Gastroesophageal sphincter (tissue), 4 donors: ENCODE results near the gene PDXP. TPM values are rescaled to one million over a fixed set of nuclear protein-coding genes. Genes with fewer than 3 reads are reported as not detected.

ENCODE experiments used
- ATAC-seq: fragments of 150-250 bp; one replicate; pipeline ENCODE4 v1.9.1; 2016; ENCODE audit warnings: mild to moderate bottlenecking, moderate library complexity
- H3K27ac ChIP-seq, 4 donors: fragments of 200-600 bp; sonication (generic) in 3 of 4; 1 replicate in 3 of 4; 2 replicates in 1 of 4; pipeline ENCODE4 v1.5.1; 2016 to 2019
- H3K27me3 ChIP-seq: fragments of 200-600 bp; sonication (generic); one replicate; pipeline ENCODE4 v1.5.1; 2019
- H3K36me3 ChIP-seq, 2 donors: fragments of 200-600 bp; sonication (generic); one replicate each; pipeline ENCODE4 v1.5.1; 2019; ENCODE audit warnings: control low read depth in 1 of 2
- H3K4me1 ChIP-seq, 3 donors: fragments of 200-600 bp; sonication (generic); 1 replicate in 2 of 3; 2 replicates in 1 of 3; pipeline ENCODE4 v1.5.1; 2016 to 2019; ENCODE audit warnings: control low read depth in 2 of 3
- H3K4me3 ChIP-seq, 2 donors: fragments of 200-600 bp; sonication (generic); one replicate each; pipeline ENCODE4 v1.5.1; 2019; ENCODE audit warnings: mild to moderate bottlenecking in 1 of 2, moderate library complexity in 1 of 2
- H3K9me3 ChIP-seq, 3 donors: fragments of 200-600 bp; sonication (generic); one replicate each; pipeline ENCODE4 v1.5.1; 2017 to 2019; ENCODE audit warnings: control low read depth in 2 of 3
- EP300 ChIP-seq: sonication (generic); formaldehyde crosslinking; IDR thresholded peaks from one replicate; pipeline ENCODE4 v1.6.1; 2017; ENCODE audit warnings: antibody characterized with exemption, mild to moderate bottlenecking
- POLR2A ChIP-seq, 2 donors: fragments of 450-650 bp; IDR thresholded peaks; one replicate each; pipeline ENCODE4 v1.6.1; 2017; ENCODE audit warnings: antibody characterized with exemption in 2 of 2, mild to moderate bottlenecking in 2 of 2, moderate library complexity in 1 of 2
- POLR2AphosphoS5 ChIP-seq: sonication (generic); formaldehyde crosslinking; IDR thresholded peaks from one replicate; pipeline ENCODE4 v1.6.1; 2017; ENCODE audit warnings: antibody characterized with exemption
- WGBS, 2 donors: methylation state at CpG; one replicate each; pipeline ENCODE4 v1.1.5; 2018; ENCODE audit warnings: low coverage in 1 of 2; 5-methylcytosine and 5-hydroxymethylcytosine counted together
- small RNA-seq, 4 donors: library from RNA; depleted of rRNA; stranded (forward); fragments of <200 nt; gene quantifications; one replicate each; pipeline ENCODE3, GENCODE V24; 2016
- total RNA-seq, 4 donors: library from RNA; depleted of rRNA; stranded (reverse); fragments of >200 nt; gene quantifications; one replicate each; pipeline ENCODE4 v1.1.0, GENCODE V29; 2016
- TF ChIP-seq, protein P1 (sequence below), 4 experiments: fragments of 200-600 bp in 2 of 4; fragments of 450-650 bp in 2 of 4; sonication (generic) in 1 of 4; IDR thresholded peaks; one replicate each; pipeline ENCODE4 v1.5.1; 2017 to 2019; ENCODE audit warnings: antibody characterized with exemption in 4 of 4, mild to moderate bottlenecking in 2 of 4, moderate library complexity in 2 of 4

The PDXP gene
- total RNA-seq, 4 donors from 2014 or later = 9.2 to 19.3 (median 17.2) TPM

GRCh38 chr22:37714634-37715033 lies 56.1 kb downstream of the PDXP start:
- Histone ChIP-seq H3K4me3 (no peak overlapping the region), H3K27ac (no peak overlapping the region), H3K9me3 (no peaks in the 10 kb centered on the region), H3K4me1 (no peaks in the 10 kb centered on the region), H3K27me3 (no peaks in the 10 kb centered on the region), H3K36me3 (no peaks in the 10 kb centered on the region)
- TF ChIP-seq EP300 (no peak), POLR2A (IDR thresholded peaks at IDR 0.05) (no peak), POLR2AphosphoS5 (no peak)
- TF ChIP-seq, protein P1, sequence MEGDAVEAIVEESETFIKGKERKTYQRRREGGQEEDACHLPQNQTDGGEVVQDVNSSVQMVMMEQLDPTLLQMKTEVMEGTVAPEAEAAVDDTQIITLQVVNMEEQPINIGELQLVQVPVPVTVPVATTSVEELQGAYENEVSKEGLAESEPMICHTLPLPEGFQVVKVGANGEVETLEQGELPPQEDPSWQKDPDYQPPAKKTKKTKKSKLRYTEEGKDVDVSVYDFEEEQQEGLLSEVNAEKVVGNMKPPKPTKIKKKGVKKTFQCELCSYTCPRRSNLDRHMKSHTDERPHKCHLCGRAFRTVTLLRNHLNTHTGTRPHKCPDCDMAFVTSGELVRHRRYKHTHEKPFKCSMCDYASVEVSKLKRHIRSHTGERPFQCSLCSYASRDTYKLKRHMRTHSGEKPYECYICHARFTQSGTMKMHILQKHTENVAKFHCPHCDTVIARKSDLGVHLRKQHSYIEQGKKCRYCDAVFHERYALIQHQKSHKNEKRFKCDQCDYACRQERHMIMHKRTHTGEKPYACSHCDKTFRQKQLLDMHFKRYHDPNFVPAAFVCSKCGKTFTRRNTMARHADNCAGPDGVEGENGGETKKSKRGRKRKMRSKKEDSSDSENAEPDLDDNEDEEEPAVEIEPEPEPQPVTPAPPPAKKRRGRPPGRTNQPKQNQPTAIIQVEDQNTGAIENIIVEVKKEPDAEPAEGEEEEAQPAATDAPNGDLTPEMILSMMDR (IDR thresholded peaks at IDR 0.05) = no peak
- WGBS, 2 donors = 94 to 100% methylated on average over 1 to 2 of the region's 2 CpGs
- no peak for ATAC-seq

DNA sequence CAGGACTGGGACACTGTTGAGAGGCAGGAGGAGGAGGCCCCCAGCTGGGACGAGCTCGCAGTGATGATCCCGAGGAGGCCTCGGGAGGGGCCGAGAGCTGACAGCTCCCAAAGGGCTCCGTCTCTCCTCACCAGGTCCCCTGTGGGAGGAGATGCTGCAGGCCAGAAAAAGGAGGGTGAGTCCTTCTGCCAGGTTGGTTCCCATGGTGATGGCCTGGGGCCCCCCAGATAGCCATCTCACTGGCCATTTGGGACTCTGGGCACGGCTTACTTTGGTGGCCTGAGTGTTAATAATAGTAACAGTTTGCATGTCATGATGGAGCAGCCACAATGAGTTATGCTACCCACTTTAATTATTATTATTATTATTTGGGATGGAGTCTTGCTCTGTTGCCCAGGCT lies 57.2 kb downstream of the PDXP start:
- whole genome bisulfite sequencing, 2 donors = 70% methylated on average over 1 of the region's 7 CpGs; no CpG with 5 or more reads in 1 of the 2 donors
- H3K36me3 ChIP-seq = no peaks in the 10 kb centered on the region
- H3K27me3 ChIP-seq = no peaks in the 10 kb centered on the region
- H3K9me3 ChIP-seq = no peaks in the 10 kb centered on the region
- no peaks in the 10 kb centered on the region for H3K4me1 ChIP-seq
- TF ChIP-seq EP300 (no peak), POLR2AphosphoS5 (no peak), POLR2A (IDR thresholded peaks at IDR 0.05) (no peak)
- TF ChIP-seq, protein P1 (IDR thresholded peaks at IDR 0.05) = no peak
- no peak for ATAC-seq
- no peak overlapping the region for H3K27ac ChIP-seq
- H3K4me3 ChIP-seq = no peak overlapping the region

Small RNA genes lying within 50 kb of the gene (small RNA-seq; reads per million reads assigned to genes)
- gene RN7SL385P = 0 to 0.18 (median 0) reads per million in 4 donors

Other genes starting within 250 kb of the PDXP start
- gene ELFN2, start 231.2 kb upstream of the PDXP start, total RNA-seq = under 1 TPM in 3 of 4 donors, not detected in 1; under 0.01 to 0.19 (median 0.16) TPM
- 10 to 100 TPM in 3 of 4 donors, 1 to 10 TPM in 1; 6.4 to 14.6 (median 12.1) TPM for gene MFNG, start 172.3 kb upstream of the PDXP start, total RNA-seq
- 10 to 100 TPM in 2 of 4 donors, 1 to 10 TPM in 2; 4.0 to 14.0 (median 9.9) TPM for gene CARD10, start 139.3 kb upstream of the PDXP start, total RNA-seq
- 10 to 100 TPM; 19.0 to 37.7 (median 27.4) TPM for gene CDC42EP1, start 98.2 kb upstream of the PDXP start, total RNA-seq
- not detected for gene LGALS2, start 78.6 kb upstream of the PDXP start, total RNA-seq
- gene GGA1, start 49.9 kb upstream of the PDXP start, total RNA-seq = 10 to 100 TPM; 37.8 to 46.5 (median 39.1) TPM
- gene SH3BP1, start 19.1 kb upstream of the PDXP start, total RNA-seq = 1 to 10 TPM; 2.9 to 4.9 (median 3.2) TPM
- gene LGALS1, start 16.9 kb downstream of the PDXP start, total RNA-seq = 1,000 to 10,000 TPM in 3 of 4 donors, 100 to 1,000 TPM in 1; 747 to 1,092 (median 1,059) TPM
- gene NOL12, start 27.6 kb downstream of the PDXP start, total RNA-seq = 10 to 100 TPM; 16.3 to 29.1 (median 20.2) TPM
- gene TRIOBP, start 38.3 kb downstream of the PDXP start, total RNA-seq = 100 to 1,000 TPM; 128 to 234 (median 137) TPM
- 10 to 100 TPM in 3 of 4 donors, 1 to 10 TPM in 1; 8.0 to 21.0 (median 15.7) TPM for gene GCAT, start 149.2 kb downstream of the PDXP start, total RNA-seq
- not detected for gene GALR3, start 164.7 kb downstream of the PDXP start, total RNA-seq
- gene ANKRD54, start 185.6 kb downstream of the PDXP start, total RNA-seq = 10 to 100 TPM; 21.3 to 66.6 (median 40.9) TPM
- gene EIF3L, start 190.7 kb downstream of the PDXP start, total RNA-seq = 100 to 1,000 TPM; 336 to 538 (median 412) TPM
- gene MICALL1, start 247.6 kb downstream of the PDXP start, total RNA-seq = 100 to 1,000 TPM in 1 of 4 donors, 10 to 100 TPM in 3; 46.9 to 132 (median 48.1) TPM